Measurements from ENCODE around the gene BCR.

BCR gene

DNA sequence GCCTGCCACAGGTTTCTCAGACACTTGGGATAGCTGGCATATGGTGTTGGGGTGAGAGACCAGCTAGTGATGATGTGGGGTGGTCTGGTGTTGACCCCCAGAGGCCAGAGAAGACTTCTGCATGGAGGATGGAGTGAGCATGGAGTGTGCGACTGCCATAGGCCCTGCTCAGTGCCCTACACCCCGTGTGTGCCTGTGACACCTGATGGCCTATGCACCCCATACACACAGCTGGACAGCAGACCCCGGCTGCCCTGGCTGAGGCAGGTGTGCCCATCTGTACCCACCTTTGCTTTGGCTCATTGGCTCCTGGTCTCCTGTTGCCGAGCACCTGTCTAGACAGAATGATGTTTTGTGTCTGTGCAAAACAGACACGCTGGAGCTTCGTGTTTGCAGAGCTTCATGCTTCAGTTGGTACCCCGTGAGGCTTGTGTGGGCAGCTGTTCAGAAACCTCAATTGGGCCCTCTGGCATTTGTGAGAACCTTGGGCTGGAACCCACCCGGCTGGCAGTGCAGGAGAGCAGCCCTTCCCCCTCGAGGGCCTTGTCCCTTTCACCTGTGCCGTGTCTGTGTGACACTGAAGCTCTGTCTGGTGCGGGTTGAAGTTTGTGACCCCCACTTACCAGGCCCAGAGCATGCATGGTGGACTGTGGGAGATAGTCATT is 27.6 kb downstream of the BCR start:
- H3K27me3 ChIP-seq = no peaks in the 10 kb centered on the region
- H3K4me3 ChIP-seq (ENCODE audit: low read depth, low read length) = no peak overlapping the region
- TF ChIP-seq, protein P1, sequence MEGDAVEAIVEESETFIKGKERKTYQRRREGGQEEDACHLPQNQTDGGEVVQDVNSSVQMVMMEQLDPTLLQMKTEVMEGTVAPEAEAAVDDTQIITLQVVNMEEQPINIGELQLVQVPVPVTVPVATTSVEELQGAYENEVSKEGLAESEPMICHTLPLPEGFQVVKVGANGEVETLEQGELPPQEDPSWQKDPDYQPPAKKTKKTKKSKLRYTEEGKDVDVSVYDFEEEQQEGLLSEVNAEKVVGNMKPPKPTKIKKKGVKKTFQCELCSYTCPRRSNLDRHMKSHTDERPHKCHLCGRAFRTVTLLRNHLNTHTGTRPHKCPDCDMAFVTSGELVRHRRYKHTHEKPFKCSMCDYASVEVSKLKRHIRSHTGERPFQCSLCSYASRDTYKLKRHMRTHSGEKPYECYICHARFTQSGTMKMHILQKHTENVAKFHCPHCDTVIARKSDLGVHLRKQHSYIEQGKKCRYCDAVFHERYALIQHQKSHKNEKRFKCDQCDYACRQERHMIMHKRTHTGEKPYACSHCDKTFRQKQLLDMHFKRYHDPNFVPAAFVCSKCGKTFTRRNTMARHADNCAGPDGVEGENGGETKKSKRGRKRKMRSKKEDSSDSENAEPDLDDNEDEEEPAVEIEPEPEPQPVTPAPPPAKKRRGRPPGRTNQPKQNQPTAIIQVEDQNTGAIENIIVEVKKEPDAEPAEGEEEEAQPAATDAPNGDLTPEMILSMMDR (IDR thresholded peaks at IDR 0.05; ENCODE audit: low read depth, low read length) = no peak
- peaks cover 3% of the 10 kb centered on the region; the same call in 1 of the 2 replicates for H3K36me3 ChIP-seq
- no peaks in the 10 kb centered on the region for H3K9me3 ChIP-seq
- H3K4me1 ChIP-seq = no peaks in the 10 kb centered on the region
- DNase-seq = no peak

DNA sequence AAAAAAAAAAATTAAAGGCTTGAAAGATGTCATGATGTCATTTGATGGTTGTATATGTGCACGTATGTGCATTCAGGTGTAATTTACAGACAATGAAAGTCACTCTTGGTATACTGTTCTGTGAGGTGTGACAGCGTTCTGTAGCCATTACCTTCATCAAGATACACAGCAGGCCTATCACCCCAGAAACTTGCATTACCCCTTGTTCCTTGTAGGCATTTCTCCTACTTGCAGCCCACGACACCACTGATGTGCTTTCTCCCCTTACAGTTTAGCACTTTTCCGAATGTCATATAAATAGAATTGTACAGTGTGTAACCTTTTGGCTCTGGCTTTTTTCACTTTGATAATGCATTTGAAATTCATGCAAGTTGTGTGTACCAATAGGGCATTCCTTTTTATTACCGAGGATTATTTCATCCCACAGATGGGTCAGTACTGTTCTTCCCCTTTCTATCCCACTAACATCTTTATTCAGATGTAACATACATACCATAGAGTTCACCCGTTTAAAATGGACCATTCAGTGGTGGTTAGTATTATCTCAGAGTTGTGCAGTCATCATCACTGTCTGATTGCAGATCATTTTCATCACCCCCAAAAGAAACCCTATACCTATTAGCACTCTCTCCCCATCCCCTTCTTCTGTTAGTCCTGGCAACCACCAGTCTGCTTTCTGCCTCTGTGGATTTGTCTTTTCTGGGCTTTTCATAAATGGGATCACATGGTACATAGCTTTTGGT is 30.3 kb downstream of the BCR start:
- H3K36me3 ChIP-seq = peaks cover 3% of the 10 kb centered on the region; the same call in 1 of the 2 replicates
- DNase-seq = no peak

DNA sequence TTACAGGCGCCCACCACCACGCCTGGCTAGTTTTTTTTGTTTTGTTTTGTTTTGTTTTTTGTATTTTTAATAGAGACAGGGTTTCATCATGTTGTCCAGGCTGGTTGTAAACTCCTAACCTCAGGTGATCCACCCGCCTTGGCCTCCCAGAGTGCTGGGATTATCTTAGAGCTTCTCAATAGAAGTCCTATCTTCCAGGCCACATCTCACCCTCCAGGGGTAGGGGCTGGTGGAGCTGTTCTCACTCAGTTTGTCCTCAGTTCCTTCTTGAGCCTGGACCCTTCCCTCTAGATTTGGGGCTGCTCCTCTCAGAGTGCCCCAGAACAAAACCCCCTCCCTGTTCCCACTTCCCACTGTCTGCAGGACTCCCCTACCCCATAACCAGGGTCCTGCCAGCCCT is 31.3 kb downstream of the BCR start:
- no peak for DNase-seq
- TF ChIP-seq, protein P1 (IDR thresholded peaks at IDR 0.05; ENCODE audit: low read depth, low read length) = no peak

More for the DNA sequence above, 30.3 kb downstream of the BCR start:
- no peak overlapping the region for H3K4me3 ChIP-seq (ENCODE audit: low read depth, low read length)
- TF ChIP-seq, protein P1 (IDR thresholded peaks at IDR 0.05; ENCODE audit: low read depth, low read length) = no peak
- no peaks in the 10 kb centered on the region for H3K4me1 ChIP-seq
- no peaks in the 10 kb centered on the region for H3K9me3 ChIP-seq
- no peaks in the 10 kb centered on the region for H3K27me3 ChIP-seq

DNA sequence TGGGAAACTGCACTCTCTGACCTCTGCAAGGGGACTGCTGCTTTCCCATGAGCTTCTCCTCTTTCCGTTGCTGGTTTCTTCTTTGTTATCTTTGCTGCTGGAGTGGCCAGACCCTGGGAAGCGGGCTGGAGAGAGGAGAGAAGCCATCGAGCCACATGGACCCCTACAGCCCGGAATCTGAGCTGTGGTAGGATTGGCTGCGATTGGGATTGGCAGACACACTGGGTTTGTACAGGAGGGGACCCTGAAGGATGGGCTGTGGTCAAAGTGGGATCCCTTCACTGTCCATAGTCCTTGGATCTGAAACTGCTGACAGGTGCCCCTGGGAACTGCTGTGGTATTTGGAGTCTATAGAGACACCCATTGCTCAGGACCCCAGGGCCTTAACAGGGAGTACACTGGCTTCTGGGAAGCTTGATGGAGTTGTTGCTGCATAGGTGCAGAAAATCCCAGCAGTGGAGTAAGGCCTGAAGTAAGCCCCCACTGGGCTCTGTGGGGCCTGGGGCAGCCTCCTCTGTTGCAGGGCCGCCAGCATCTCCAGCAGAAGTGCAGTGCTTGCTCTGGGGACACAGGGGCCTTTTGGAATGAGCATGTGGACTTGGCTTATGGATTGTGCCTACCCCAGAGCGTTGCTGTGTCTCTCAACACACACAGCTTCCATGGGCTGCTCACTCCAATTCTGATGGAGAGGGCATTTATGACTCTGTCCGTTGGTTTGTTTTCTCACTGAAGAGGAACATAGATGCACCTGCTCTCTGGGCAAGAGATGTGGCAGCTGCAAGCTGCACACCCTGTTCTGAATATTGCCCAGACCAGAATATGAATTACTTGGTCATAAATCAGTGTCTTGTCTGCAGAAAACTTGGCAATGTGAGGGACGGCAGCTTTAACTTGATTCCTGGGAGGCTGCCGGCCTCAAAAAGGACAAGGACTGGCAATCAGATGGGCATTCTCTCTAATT is 32.0 kb downstream of the BCR start:
- Histone ChIP-seq H3K9me3 (no peaks in the 10 kb centered on the region), H3K4me3 (ENCODE audit: low read depth, low read length) (no peak overlapping the region), H3K36me3 (no peaks in the 10 kb centered on the region; the same call in 1 of the 2 replicates), H3K4me1 (no peaks in the 10 kb centered on the region), H3K27me3 (no peaks in the 10 kb centered on the region)
- TF ChIP-seq, protein P1 (IDR thresholded peaks at IDR 0.05; ENCODE audit: low read depth, low read length) = no peak
- no peak for DNase-seq

More for the DNA sequence above, 31.3 kb downstream of the BCR start:
- Histone ChIP-seq H3K4me3 (ENCODE audit: low read depth, low read length) (no peak overlapping the region), H3K27me3 (no peaks in the 10 kb centered on the region), H3K4me1 (no peaks in the 10 kb centered on the region), H3K36me3 (peaks cover 3% of the 10 kb centered on the region; the same call in 1 of the 2 replicates), H3K9me3 (no peaks in the 10 kb centered on the region)

DNA sequence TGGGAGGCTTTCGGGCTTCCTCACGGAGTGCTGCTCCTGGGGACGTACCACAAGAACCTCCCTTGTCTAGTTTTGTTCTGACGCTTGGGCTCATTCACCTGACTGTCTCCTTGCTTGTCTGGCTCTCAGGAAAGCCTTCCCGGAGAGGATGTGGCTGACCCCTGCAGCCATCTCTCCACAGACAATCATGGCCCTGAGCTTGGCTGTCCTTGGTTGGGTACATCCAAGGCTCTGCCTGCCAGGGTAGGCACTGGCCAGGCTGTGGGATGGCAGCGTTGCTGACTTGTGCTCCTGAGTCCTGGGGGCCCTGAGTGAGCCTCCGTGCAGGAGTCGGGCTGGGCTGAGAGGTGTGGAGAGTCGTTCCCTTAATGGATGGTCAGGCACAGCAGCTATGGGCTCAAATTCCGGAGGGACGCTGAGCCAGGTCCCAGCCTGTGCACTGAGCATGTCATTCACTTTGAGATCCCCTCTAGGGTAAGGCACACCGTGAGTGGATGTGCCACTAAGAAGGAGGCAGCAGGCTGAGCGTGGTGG is 32.8 kb downstream of the BCR start:
- DNase-seq = no peak
- no peaks in the 10 kb centered on the region; the same call in 1 of the 2 replicates for H3K36me3 ChIP-seq
- TF ChIP-seq, protein P1 (IDR thresholded peaks at IDR 0.05; ENCODE audit: low read depth, low read length) = no peak
- H3K9me3 ChIP-seq = no peaks in the 10 kb centered on the region
- no peaks in the 10 kb centered on the region for H3K27me3 ChIP-seq
- no peak overlapping the region for H3K4me3 ChIP-seq (ENCODE audit: low read depth, low read length)
- no peaks in the 10 kb centered on the region for H3K4me1 ChIP-seq

All from BE2C (cell line).